T-helper 22 cell (primary cell): Measurements from ENCODE around the gene TSPAN9.

Source experiments
- DNase-seq: peaks from one replicate; pipeline ENCODE4 v3.0.0-alpha.2; 2020; ENCODE audit warnings: low read depth

Gene TSPAN9

GRCh38 chr12:3250576-3250975 lies 173.4 kb downstream of the TSPAN9 start:
- DNase-seq: no peak

GRCh38 chr12:3251067-3251466 lies 173.9 kb downstream of the TSPAN9 start:
- no peak for DNase-seq

- no peak for DNase-seq
Observed at GRCh38 chr12:3251691-3252090, 174.5 kb downstream of the TSPAN9 start.

- DNase-seq: no peak
Observed at GRCh38 chr12:3252450-3252891, 175.3 kb downstream of the TSPAN9 start.

GRCh38 chr12:3253682-3254275 lies 176.6 kb downstream of the TSPAN9 start:
- DNase-seq: no peak

GRCh38 chr12:3255057-3255456 lies 177.9 kb downstream of the TSPAN9 start:
- DNase-seq: no peak

GRCh38 chr12:3256103-3256631 lies 179.0 kb downstream of the TSPAN9 start:
- no peak for DNase-seq

- no peak for DNase-seq
Observed at GRCh38 chr12:3257411-3257810, 180.2 kb downstream of the TSPAN9 start.

- no peak for DNase-seq
Observed at GRCh38 chr12:3259973-3260372, 182.8 kb downstream of the TSPAN9 start.

- DNase-seq: no peak
Observed at GRCh38 chr12:3261782-3262359, 184.7 kb downstream of the TSPAN9 start.

- DNase-seq: no peak
Observed at GRCh38 chr12:3262470-3262869, 185.3 kb downstream of the TSPAN9 start.

- DNase-seq: no peak
Observed at GRCh38 chr12:3263282-3263681, 186.1 kb downstream of the TSPAN9 start.

- DNase-seq: no peak
Observed at GRCh38 chr12:3263939-3264922, 187.1 kb downstream of the TSPAN9 start.

GRCh38 chr12:3265406-3265805 lies 188.2 kb downstream of the TSPAN9 start:
- DNase-seq: no peak

GRCh38 chr12:3266638-3267037 lies 189.5 kb downstream of the TSPAN9 start:
- DNase-seq: no peak

- no peak for DNase-seq
Observed at GRCh38 chr12:3267690-3268089, 190.5 kb downstream of the TSPAN9 start.

- DNase-seq: no peak
Observed at GRCh38 chr12:3269594-3269993, 192.4 kb downstream of the TSPAN9 start.

- no peak for DNase-seq
Observed at GRCh38 chr12:3271146-3271545, 194.0 kb downstream of the TSPAN9 start.

GRCh38 chr12:3271639-3272038 lies 194.5 kb downstream of the TSPAN9 start:
- no peak for DNase-seq

GRCh38 chr12:3272958-3273357 lies 195.8 kb downstream of the TSPAN9 start:
- no peak for DNase-seq

- DNase-seq: no peak
Observed at GRCh38 chr12:3273409-3273853, 196.3 kb downstream of the TSPAN9 start.

- DNase-seq: no peak
Observed at GRCh38 chr12:3274664-3275063, 197.5 kb downstream of the TSPAN9 start.
